GM19025 (cell line): ENCODE measurements around the gene FOXC1.
A peak's percentile ranks its signal among the peaks of the same experiment; 100 is the strongest.

Experiments
- ATAC-seq: cut with Tn5 transposase; IDR thresholded peaks from one replicate; pipeline ENCODE4 v1.9.1; 2021; ENCODE audit warnings: mild to moderate bottlenecking, low read depth, moderate library complexity; ENCODE audit not compliant: unreplicated experiment

Gene FOXC1

DNA sequence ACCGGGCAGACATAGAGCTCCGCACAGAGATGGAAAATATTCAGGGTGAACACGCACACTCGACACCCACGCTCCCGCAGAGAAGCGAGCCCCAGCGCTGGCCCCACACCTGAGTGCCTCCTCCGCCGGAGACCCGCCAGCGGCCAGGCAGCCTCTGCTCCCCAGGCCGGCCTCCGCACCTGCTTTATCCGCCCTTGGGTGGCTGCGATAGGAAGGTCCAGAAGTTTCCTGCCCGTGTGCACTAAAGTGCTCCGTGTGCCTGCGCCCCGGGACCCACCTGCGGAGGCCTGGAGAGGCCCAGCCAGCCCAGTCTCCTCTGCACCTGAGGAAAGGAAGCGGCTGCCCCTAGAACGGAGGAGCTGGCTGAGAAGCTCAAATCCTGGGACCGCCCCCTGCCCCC is 10.8 kb upstream of the FOXC1 start:
- no peak for ATAC-seq

GRCh38 chr6:1599469-1599868 is 10.2 kb upstream of the FOXC1 start:
- no peak for ATAC-seq

- ATAC-seq, result no peak
Observed at GRCh38 chr6:1600063-1600763, 9.5 kb upstream of the FOXC1 start.

DNA sequence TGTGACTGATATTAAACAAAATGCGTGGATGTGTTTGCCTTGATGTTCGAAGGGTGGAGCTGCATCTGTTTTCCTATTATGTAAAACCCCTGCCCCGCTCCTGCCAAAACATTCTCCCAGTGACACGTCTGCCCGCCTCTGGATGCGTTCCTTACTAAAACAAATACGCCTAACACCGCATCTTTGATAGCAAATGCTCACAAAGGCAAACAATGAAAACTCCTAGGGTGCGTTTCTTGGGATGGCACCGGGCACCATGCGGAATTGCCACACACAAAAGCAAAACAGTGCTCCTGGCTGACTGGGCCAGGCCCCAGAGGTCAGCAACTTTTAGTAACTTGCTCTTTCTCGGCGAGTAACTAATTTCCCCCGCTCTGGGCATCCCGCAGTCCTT is 9.0 kb upstream of the FOXC1 start:
- no peak for ATAC-seq

DNA sequence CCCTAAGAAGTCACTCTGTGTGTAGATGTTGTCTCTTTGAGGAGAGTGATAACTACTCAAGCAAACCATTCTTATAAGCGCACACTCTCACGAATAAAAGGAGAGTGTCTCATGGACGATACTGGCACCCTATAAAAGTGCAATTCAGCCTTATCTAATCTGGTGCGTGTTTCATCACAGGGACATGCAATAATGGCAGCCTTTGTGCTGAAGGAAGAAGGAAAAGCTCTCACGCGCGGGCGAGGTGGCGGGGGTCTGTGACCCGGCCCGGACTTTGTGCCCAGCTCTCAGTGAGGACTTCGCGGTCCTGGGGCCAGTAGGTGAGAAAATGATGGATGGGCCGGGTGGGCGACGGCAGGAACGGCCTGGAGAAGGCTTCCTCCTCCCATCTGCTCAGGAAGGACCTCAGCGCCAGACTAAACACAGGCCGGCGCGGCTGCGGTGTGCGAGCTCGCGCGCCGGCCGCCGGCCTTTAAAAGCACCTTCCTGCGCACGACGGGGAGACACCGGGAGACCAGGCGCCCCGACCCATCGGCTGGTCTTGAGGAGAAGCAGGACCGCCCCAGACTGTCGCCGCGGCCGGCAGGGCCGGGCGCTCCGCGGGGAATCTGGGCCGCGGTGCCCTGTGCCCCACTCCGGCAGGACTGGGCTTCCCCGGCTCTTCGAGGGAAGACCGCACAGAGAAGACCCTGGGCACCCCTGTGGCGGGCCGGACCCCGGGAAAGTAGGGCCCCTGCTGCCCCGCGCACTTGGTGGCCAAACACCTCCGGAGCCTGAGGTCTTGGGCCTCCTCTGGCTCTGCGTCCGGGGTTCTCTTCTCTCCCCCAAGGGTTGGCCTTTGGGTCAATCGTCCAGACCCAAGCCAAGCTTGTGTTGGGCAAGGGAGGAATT is 8.3 kb upstream of the FOXC1 start:
- no peak for ATAC-seq

DNA sequence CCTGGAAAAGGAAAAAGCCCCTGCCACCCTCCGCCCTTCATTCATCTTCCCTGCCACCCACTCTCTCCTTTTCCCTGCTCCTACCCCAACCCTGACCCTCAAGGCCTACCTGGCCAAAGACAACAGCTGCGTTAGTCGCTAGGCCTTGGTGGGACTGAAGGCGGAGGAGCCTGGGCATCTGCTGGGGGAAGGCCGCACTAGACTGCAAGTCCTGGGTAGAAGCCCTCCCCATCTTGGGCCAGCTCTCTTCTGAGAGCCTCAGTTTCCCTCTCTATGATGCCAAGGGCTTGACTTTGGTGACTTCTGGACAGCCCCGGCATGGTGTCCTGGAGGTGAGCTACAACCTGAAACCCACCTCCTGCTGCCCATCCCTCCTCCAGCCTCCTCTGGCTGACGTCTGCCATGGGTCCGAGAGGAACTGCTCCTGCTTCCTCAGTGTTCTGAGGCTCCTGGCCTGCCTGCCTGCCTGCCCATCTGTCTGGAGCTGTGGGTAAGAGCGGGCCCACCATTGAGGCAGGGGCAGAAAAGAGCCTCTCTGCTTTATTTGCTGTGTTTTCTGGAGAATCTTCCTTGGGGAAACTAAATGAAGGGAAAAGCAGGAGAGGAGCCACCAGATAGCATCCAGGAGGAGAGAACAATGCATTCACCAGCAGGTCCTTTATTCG is 7.5 kb upstream of the FOXC1 start:
- no peak for ATAC-seq

DNA sequence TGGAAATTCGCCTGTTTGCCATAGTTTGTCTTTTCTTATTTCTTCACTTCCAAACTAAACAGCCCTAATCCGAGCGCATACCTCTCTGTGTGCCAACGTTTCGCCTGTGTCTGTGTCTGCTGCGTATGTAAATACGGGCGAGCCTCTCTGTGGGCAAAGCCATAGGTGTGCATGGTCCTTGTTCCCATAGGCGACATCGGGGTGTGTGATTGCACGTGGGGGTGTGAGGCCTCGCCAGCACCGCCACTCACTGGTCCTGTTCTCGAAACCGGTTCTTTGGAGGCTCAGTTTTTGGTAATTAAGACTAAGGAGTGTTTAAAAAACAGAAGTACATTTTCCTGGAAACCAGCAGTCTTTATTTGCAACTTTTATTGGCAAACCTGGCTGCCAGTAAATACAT is 6.0 kb upstream of the FOXC1 start:
- ATAC-seq, result no peak

GRCh38 chr6:1604158-1605003 is 5.3 kb upstream of the FOXC1 start:
- ATAC-seq, result no peak

- ATAC-seq, result no peak
Observed at GRCh38 chr6:1605004-1605892, 4.5 kb upstream of the FOXC1 start.

DNA sequence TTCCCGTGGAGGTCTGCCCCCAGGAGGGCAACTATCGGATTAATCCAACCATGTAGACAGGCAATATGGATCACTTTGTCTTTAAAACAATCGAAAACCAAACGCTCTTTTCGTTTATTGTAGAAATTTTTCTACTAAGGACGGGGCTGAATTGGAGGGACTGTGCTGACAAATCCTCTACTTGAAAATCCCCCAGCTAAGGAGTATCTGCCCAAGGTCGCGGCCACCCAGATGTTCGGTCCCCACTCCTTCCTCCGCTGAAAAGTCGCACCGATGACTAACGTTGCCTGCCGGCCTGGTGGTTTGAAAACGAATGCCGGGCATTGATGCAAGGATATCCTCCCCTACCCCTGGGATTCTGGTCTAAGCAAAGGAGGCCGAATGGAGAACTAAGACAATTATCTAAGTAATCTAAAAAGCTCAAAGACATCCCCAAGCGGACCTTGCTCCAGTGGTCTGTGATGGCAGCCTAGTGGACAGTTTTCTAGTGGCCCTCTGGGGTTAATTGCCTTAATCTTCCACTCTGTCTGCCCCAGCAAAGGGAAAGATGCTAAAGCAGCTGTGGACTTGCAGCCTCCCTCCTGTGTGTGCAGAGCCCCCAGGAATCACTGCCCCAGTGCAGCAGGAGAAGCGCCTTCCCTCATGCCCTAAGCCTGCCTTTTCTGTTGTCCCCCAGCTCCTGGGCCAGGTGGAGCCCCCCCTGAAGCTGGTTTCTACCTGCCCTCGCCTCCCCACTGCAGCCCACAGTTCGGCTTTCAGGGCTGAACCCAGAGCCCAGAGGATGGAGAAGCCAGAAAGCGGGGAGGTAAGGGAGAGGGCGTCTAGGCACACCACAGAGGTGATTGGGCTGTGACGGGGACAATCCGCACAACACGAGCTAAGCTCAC is 3.6 kb upstream of the FOXC1 start:
- ATAC-seq, result no peak

GRCh38 chr6:1606780-1607515 is 2.8 kb upstream of the FOXC1 start:
- ATAC-seq, result no peak

- ATAC-seq, result no peak
Observed at GRCh38 chr6:1607516-1608221, 2.0 kb upstream of the FOXC1 start.

GRCh38 chr6:1608222-1609040 is 1.3 kb upstream of the FOXC1 start:
- ATAC-seq, result no peak

- peak; percentile 3 for ATAC-seq
Observed at GRCh38 chr6:1609041-1609647, 571 bp upstream of the FOXC1 start.

- peak; percentile 6 for ATAC-seq
Observed at GRCh38 chr6:1610497-1611321, 994 bp downstream of the FOXC1 start.
